HCT116 (cell line): ENCODE results near the gene NANOS2. TPM values are rescaled to one million over a fixed set of nuclear protein-coding genes. Genes with fewer than 3 reads are reported as not detected.

Source experiments
- ATAC-seq: fragments of 200-7000 bp; cut with Tn5 transposase; 2 replicates; pipeline ENCODE4 v1.9.1; 2020; ENCODE audit warnings: mild to moderate bottlenecking, moderate library complexity
- BruUV-seq: library from RNA; stranded (reverse); fragments of 400-500 nt; replicated peaks from 2 replicates; lab custom pipeline; 2021; lab: Mats Ljungman, UMichigan
- CTCF ChIA-PET: fragments of 300-600 bp; sonication (Branson Sonifier 250); formaldehyde crosslinking; loops from one replicate; lab custom pipeline; 2021; ENCODE audit warnings: antibody characterized with exemption; lab: Charles Lee
- POLR2A ChIA-PET: fragments of 300-600, 350-600 bp; sonication (Branson Sonifier 250); formaldehyde crosslinking; loops from one replicate; lab custom pipeline; 2021; ENCODE audit warnings: antibody characterized with exemption; lab: Charles Lee
- RAD21 ChIA-PET, 2 experiments: fragments of 300-600 bp; sonication (Branson Sonifier 250); formaldehyde crosslinking; loops; one replicate each; lab custom pipeline; 2023; ENCODE audit warnings: low total read pairs in 2 of 2; ENCODE audit not compliant: uncharacterized antibody in 2 of 2, unreplicated experiment in 2 of 2, low non-redundant PET in 1 of 2; lab: Charles Lee
- DNase-seq: peaks from one replicate; pipeline ENCODE4 v3.0.0-alpha.2; 2010; ENCODE audit warnings: low read depth, low spot score
- H2AFZ ChIP-seq: fragments of 200-600 bp; shearing (Covaris generic), sonication (generic); 2 replicates; pipeline ENCODE4 v1.6.1; 2017; ENCODE audit warnings: low read depth, mixed run types, mixed read lengths, antibody characterized with exemption, low read length; ENCODE audit not compliant: poor library complexity, severe bottlenecking
- H3K27ac ChIP-seq: 2 replicates; pipeline ENCODE4 v1.5.1; 2012; ENCODE audit warnings: low read depth, low read length
- H3K27me3 ChIP-seq: fragments of 200-600 bp; sonication (generic); 2 replicates; pipeline ENCODE4 v1.6.1; 2016; ENCODE audit warnings: mixed run types, low read length, mixed read lengths; ENCODE audit not compliant: insufficient read depth
- H3K36me3 ChIP-seq, 2 experiments: fragments of 200-500 bp in 1 of 2; fragments of 200-600 bp in 1 of 2; sonication (Bioruptor generic) in 1 of 2; sonication (generic) in 1 of 2; 2 replicates each; pipeline versions ENCODE4 v1.5.1 to v1.6.1; 2014 to 2016; ENCODE audit warnings: low read length in 2 of 2, inconsistent platforms in 1 of 2, mixed read lengths in 1 of 2, mixed run types in 1 of 2; ENCODE audit not compliant: insufficient read depth in 2 of 2, control insufficient read depth in 1 of 2
- H3K4me1 ChIP-seq, 2 experiments: fragments of 200-600 bp in 1 of 2; sonication (generic) in 1 of 2; 2 replicates each; pipeline versions ENCODE4 v1.5.1 to v1.6.1; 2012 to 2017; ENCODE audit warnings: low read length in 2 of 2, inconsistent platforms in 1 of 2, mild to moderate bottlenecking in 1 of 2, mixed read lengths in 1 of 2, mixed run types in 1 of 2, moderate library complexity in 1 of 2; ENCODE audit not compliant: insufficient read depth in 2 of 2, control insufficient read depth in 1 of 2
- H3K4me2 ChIP-seq: fragments of 200-600 bp; sonication (generic); 2 replicates; pipeline ENCODE4 v1.6.1; 2017; ENCODE audit warnings: mixed run types, low read length, mixed read lengths
- H3K4me3 ChIP-seq, 2 experiments: fragments of 200-600 bp in 1 of 2; sonication (generic) in 1 of 2; replicated peaks in 1 of 2; 2 replicates each; pipeline ENCODE4 v1.5.1; 2011 to 2016; ENCODE audit warnings: low read length in 2 of 2, control low read depth in 1 of 2, low read depth in 1 of 2, mild to moderate bottlenecking in 1 of 2, mixed read lengths in 1 of 2, mixed run types in 1 of 2
- H3K79me2 ChIP-seq: fragments of 200-600 bp; sonication (generic); 2 replicates; pipeline ENCODE4 v1.6.1; 2017; ENCODE audit warnings: mild to moderate bottlenecking, mixed run types, low read length, moderate library complexity, mixed read lengths; ENCODE audit not compliant: insufficient read depth
- H3K9ac ChIP-seq: fragments of 200-600 bp; sonication (generic); 2 replicates; pipeline ENCODE4 v1.6.1; 2016; ENCODE audit warnings: low read length, mixed read lengths
- H3K9me2 ChIP-seq: fragments of 200-600 bp; sonication (generic), shearing (Covaris generic); 2 replicates; pipeline ENCODE4 v1.6.1; 2017; ENCODE audit warnings: mixed run types, mild to moderate bottlenecking, moderate library complexity; ENCODE audit not compliant: insufficient read depth
- H3K9me3 ChIP-seq, 2 experiments: fragments of 200-500 bp in 1 of 2; fragments of 200-600 bp in 1 of 2; sonication (Bioruptor generic) in 1 of 2; sonication (generic) in 1 of 2; 2 replicates each; pipeline ENCODE4 v1.6.1; 2014 to 2017; ENCODE audit warnings: low read length in 2 of 2, mixed read lengths in 2 of 2, inconsistent platforms in 1 of 2, low read depth in 1 of 2, mild to moderate bottlenecking in 1 of 2, mixed run types in 1 of 2, moderate library complexity in 1 of 2; ENCODE audit not compliant: control insufficient read depth in 1 of 2, insufficient read depth in 1 of 2
- H4K20me1 ChIP-seq: fragments of 200-600 bp; sonication (generic), shearing (Covaris generic); 2 replicates; pipeline ENCODE4 v1.6.1; 2017; ENCODE audit warnings: mixed run types, mild to moderate bottlenecking, moderate library complexity; ENCODE audit not compliant: insufficient read depth
- EGR1 ChIP-seq: IDR thresholded peaks from 2 replicates; pipeline ENCODE4 v1.6.1; 2012; ENCODE audit warnings: low read depth
- EZH2phosphoT487 ChIP-seq: fragments of 200-600 bp; IDR thresholded peaks from 2 replicates; pipeline ENCODE4 v1.6.1; 2018; ENCODE audit warnings: antibody characterized with exemption, borderline replicate concordance
- FOSL1 ChIP-seq: IDR thresholded peaks from 2 replicates; pipeline ENCODE4 v1.6.1; 2012; ENCODE audit warnings: low read depth
- JUND ChIP-seq: IDR thresholded peaks from 2 replicates; pipeline ENCODE4 v1.6.1; 2012
- SIN3A ChIP-seq: IDR thresholded peaks from 2 replicates; pipeline ENCODE4 v1.6.1; 2012; ENCODE audit warnings: low read depth
- SP1 ChIP-seq: IDR thresholded peaks from 2 replicates; pipeline ENCODE4 v1.6.1; 2012; ENCODE audit warnings: low read depth
- SRF ChIP-seq: IDR thresholded peaks from 2 replicates; pipeline ENCODE4 v1.6.1; 2012; ENCODE audit warnings: low read depth
- intact Hi-C: fragments of 100-400 bp; cut with micrococcal nuclease; formaldehyde crosslinking; loops from 2 replicates; pipeline ENCODE4 v1.10.0; 2022
- total RNA-seq: library from RNA; stranded (reverse); gene quantifications from one replicate; pipeline ENCODE4 v1.2.1, GENCODE V29; 2021; ENCODE audit not compliant: unreplicated experiment
- TF ChIP-seq, protein P1 (sequence below), 3 experiments: fragments of 200-600 bp in 1 of 3; sonication (generic) in 1 of 3; IDR thresholded peaks in 2 of 3; conservative IDR thresholded peaks in 1 of 3; 2 replicates each; pipeline ENCODE4 v1.5.1; 2012 to 2017; ENCODE audit warnings: low read depth in 2 of 3, low read length in 2 of 3, antibody characterized with exemption in 1 of 3, borderline replicate concordance in 1 of 3, control low read depth in 1 of 3, mild to moderate bottlenecking in 1 of 3, mixed read lengths in 1 of 3, mixed run types in 1 of 3, moderate library complexity in 1 of 3; ENCODE audit not compliant: insufficient read depth in 1 of 3

Gene NANOS2
- total RNA-seq, 1 experiment from 2014 or later, result not detected

DNA sequence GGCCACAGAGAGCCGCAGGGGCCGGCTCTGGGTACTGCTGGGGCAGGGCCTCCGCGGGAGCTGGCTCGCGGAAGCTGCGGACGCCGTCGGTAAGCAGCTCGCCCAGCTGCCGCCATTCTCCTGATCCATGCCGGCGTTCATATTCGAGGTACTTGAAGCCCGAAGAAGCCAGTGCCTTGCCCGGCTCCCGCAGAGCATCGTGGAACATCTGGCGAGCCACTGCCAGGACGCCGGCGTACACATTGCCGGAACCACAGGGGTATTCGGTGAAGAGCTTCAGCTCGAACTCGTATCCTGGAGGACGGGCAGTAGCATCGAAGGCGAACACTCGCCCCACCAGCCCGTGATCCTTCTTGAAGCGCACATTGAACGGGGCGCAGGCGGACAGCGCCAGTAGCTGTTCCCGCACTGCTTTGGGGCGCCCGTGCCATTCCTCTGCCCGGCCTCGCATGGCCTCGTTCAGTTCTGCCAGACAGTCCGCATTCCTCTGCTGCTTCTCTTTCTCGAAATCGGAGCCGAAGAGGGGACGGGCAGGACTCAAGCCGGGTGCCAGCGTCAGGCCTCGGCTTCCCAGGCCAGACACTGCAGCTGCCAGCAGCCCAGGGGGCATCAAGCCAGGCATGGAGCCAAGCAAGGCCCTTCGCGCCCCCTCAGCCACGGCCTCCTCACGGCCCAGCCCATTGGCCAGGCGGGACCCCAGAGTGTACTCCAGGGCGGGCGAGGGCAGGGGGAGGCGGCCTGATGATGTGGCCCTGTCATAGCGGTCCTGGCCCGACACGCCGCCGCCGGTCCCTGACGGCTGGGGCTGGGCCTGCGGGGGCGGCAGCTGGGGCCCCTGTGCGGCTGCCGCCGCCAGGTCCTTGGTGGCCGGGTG is 29.7 kb downstream of the NANOS2 start:
- no peaks in the 10 kb centered on the region for H4K20me1 ChIP-seq
- peak overlapping the region; percentile 82 for H3K9ac ChIP-seq
- peak overlapping the region; percentile 71 to 75 for H3K4me3 ChIP-seq
- TF ChIP-seq FOSL1, result no peak
- peak; percentile 77 for TF ChIP-seq EGR1
- H2AFZ ChIP-seq, result no peak overlapping the region
- DNase-seq (no peak), ATAC-seq (peak; percentile 10; the same call in 1 of the 2 replicates)
- ChIA-PET CTCF (interaction anchor here (1.6 to 2.4 kb wide), 3 partner anchors 21 to 132 kb away, joined by 5 to 28 read pairs (median 8); partner anchors contain the start of genes FOXA3 and SYMPK), POLR2A (interaction anchor here (0.8 to 1.0 kb wide), 2 partner anchors 21 to 114 kb away, joined by 3 to 4 read pairs; partner anchors contain the start of genes FOXA3 and SYMPK), RAD21 (interaction anchor here in 1 of 2 experiments (1.2 kb wide), 1 partner anchor 21 kb away, joined by 6 read pairs; the partner anchor contains the start of gene FOXA3)
- H3K9me3 ChIP-seq, result no peaks in the 10 kb centered on the region
- TSS peak; percentile 48 for BruUV-seq
- no peaks in the 10 kb centered on the region for H3K9me2 ChIP-seq
- peak overlapping the region; percentile 91 for H3K27ac ChIP-seq
- no peaks in the 10 kb centered on the region for H3K27me3 ChIP-seq
- H3K79me2 ChIP-seq, result peaks cover 15% of the 10 kb centered on the region
- peak overlapping the region; percentile 89 for H3K4me2 ChIP-seq
- H3K4me1 ChIP-seq, result peaks cover 21 to 47% of the 10 kb centered on the region in 2 experiments
- H3K36me3 ChIP-seq, result no peaks in the 10 kb centered on the region
- intact Hi-C loops, result no loop called here

DNA sequence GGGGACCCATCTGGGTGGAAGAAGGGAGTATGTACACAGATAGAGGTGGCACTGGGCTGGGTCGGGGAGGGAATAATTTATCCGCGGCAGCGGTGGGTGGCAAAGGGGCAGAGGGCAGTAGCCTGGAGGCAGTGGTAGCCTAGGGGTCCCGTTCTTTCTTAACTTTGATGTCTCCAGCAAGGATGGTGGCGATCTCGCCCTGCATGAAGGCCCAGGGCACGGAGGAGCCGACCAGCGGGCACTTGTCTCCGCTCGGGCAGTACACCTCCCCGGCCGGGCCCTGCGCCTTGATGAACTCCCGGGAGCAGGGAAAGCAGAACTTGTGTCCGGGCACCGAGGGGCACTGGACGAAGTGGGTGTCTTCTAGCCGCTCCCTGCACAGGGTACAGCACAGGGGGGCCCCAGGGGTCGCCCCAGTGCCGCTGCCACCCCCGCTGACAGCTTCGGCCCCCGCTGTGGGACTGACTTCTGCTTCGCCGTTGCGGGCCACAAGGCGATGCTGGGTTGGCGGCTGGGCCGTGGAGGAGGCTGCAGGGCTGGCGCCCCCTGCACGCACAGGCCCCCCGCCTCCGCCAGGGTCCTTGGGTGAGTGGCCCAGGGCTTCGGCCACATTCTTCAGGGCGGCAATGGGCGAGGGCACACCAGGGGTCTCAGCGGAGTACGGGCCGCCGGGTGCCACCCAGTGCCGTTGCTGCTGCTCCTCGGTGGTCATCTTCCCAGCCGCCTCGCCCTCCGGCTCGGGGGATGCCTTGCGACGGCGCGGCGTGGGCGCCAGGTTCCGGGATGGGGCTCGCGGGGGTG is 30.5 kb downstream of the NANOS2 start:
- Histone ChIP-seq H3K27me3 (no peaks in the 10 kb centered on the region), H2AFZ (no peak overlapping the region), H3K9ac (no peak overlapping the region), H3K4me1 (peaks cover 21 to 47% of the 10 kb centered on the region in 2 experiments)
- ChIA-PET POLR2A (no interaction called here), RAD21 (no interaction called here)
- intact Hi-C loops, result loop anchor here (1.0 kb wide), 2 partner anchors 20 to 67 kb away; partner anchors contain the start of gene FOXA3
- TF ChIP-seq SP1 (no peak), EZH2phosphoT487 (no peak), SRF (no peak), EGR1 (no peak), SIN3A (no peak), JUND (no peak)
- TF ChIP-seq, protein P1, sequence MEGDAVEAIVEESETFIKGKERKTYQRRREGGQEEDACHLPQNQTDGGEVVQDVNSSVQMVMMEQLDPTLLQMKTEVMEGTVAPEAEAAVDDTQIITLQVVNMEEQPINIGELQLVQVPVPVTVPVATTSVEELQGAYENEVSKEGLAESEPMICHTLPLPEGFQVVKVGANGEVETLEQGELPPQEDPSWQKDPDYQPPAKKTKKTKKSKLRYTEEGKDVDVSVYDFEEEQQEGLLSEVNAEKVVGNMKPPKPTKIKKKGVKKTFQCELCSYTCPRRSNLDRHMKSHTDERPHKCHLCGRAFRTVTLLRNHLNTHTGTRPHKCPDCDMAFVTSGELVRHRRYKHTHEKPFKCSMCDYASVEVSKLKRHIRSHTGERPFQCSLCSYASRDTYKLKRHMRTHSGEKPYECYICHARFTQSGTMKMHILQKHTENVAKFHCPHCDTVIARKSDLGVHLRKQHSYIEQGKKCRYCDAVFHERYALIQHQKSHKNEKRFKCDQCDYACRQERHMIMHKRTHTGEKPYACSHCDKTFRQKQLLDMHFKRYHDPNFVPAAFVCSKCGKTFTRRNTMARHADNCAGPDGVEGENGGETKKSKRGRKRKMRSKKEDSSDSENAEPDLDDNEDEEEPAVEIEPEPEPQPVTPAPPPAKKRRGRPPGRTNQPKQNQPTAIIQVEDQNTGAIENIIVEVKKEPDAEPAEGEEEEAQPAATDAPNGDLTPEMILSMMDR (IDR thresholded peaks at IDR 0.05 in 2 of 3, conservative IDR thresholded peaks at IDR 0.05 in 1 of 3; ENCODE audit: borderline replicate concordance in 1 of 3, insufficient read depth in 1 of 3, low read depth in 2 of 3, low read length in 2 of 3), result no peak
- TF ChIP-seq, all 23 proteins: peak for 0
- Histone ChIP-seq H3K4me2 (peak overlapping the region; percentile 89), H3K27ac (peak overlapping the region; percentile 91; the same call in 1 of the 2 replicates), H3K9me3 (no peaks in the 10 kb centered on the region), H4K20me1 (no peaks in the 10 kb centered on the region), H3K36me3 (no peaks in the 10 kb centered on the region), H3K9me2 (no peaks in the 10 kb centered on the region), H3K79me2 (peaks cover 15% of the 10 kb centered on the region), H3K4me3 (no peak overlapping the region)
- no peak for DNase-seq
- no TSS peak for BruUV-seq
- no peak for ATAC-seq
- CTCF ChIA-PET, result no interaction called here
